HG02763 (cell line): ENCODE measurements around the gene DIPK1B.
A peak's percentile ranks its signal among the peaks of the same experiment; 100 is the strongest.

Source experiments
- ATAC-seq: cut with Tn5 transposase; IDR thresholded peaks from one replicate; pipeline ENCODE4 v1.9.1; 2021; ENCODE audit warnings: mild to moderate bottlenecking, moderate library complexity; ENCODE audit not compliant: unreplicated experiment

The DIPK1B gene

DNA sequence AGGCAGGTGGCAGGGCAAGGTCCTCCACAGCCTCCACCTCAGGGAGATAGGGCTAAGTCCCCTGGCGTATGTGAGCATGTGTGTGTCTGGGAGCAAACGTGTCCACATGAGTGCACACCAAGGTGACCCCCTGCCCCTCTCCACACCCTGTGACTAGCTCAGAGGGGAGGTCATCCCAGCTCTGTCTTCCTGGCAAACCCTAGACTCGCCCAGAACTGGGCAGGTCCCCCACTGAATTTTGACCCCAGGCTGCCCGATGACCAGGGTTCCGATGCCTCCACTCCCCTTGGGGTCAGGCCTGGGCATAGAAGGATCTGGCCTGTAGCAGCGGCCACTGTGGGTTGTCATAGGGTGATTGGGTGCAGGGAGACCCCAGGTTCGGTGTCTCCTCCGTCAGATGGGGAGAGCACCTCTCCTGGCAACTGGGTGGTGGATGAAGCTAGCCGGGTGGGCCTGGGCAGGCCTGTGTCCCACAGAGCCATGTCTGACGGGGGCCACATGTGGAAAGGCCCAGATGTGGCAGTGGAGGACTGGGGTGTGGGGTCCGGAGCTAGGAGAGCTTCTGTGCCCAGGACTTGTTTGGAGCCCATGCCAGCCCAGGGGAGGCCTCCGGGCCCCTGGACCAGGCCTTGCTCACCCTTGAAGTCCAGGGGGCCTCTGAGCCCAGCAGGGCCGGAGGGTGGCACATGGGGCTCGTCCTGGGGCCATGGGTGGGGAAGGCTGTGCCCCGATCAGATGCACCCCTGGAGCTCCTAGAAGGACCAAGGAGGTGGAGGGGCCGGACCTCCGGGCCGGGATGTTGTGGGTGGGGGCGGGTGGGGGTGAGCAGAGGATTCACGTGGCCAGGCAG is 6.2 kb downstream of the DIPK1B start:
- ATAC-seq: no peak

DNA sequence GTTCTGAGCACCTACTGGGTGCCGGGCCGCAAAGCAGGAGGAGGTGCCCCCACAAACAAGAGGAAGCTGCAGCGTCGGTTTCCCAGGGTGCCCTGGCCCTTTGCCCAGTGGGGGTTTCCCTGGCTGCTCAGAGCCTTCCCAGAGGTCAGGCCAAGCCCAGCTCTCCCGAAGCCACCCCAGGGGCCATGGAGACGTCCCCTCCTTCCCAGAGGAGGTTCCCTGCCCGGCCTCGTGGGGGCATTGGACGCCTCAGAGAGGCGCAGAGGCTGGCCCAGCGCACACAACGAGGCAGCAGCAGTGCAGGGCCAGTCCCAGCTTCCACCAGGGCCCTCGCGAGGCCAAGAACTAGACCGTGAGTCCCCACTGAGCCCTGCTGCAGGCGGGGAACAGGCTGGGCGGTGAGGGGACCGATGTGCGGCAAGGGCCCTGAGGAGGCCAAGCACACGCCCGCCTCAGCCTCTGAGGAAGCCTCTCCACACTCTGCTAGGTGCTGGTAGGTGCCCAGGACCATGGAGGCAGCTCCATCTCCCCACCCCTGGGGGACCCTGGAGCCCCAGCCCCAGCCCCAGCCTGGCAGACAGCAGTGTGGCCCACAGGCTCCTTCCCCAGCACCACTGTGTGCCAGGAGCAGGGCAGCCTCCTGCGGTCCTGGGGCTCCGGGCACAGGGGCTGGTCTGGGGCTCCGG is 7.0 kb downstream of the DIPK1B start:
- no peak for ATAC-seq

DNA sequence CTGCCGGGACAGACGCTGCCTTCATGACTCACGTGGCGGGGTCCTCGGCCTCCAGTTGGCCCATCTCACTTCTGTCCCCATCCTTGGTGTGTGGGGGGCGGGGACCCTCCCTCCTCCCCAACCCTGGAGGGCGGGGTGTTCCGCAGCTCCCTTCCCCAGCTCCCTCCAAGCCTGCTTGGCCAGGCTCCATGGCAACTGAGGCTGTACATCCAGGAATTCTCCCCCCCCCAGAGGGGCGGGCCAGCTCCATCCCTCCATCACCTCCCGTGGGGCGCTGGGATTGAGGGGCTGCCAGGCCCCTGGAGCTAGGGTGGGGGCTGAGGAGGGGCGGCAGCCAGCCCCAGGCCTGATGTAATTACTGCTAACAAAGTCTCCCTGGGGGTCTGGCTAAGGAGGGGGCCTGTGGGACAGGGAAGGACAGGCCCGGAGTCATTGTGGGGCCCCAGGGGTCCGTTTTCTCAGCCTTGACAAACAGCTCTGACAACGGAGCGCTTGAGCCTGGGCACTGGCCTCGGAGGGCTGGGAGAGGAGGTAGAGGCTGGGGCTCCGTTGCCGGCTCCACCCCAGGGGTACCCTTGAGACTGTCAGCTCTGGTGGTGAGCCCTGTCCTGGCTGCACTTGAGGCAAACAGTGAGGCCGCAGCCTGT is 8.0 kb downstream of the DIPK1B start:
- no peak for ATAC-seq

DNA sequence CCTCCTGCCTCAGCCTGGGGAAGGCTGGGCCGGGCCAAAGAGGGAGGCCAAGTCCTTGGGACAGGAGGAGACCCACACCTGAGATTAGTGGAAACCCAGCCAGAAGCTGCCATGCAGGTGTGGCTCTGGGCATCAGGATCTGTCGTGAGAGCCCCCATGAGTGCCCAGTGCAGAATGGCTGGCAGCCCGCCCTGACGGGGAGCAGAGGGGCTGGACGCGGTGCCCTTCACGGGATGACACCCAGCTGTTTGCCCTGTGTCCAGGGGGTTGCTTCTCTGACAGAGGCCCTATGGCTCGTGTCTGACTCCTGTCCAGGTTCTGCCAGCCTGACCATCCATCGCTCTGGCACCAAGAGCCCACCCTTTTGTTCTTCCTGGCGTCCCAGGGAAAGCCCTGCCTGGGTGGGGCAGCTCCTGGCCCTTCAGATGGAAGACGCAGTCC is 8.5 kb downstream of the DIPK1B start:
- ATAC-seq: no peak

DNA sequence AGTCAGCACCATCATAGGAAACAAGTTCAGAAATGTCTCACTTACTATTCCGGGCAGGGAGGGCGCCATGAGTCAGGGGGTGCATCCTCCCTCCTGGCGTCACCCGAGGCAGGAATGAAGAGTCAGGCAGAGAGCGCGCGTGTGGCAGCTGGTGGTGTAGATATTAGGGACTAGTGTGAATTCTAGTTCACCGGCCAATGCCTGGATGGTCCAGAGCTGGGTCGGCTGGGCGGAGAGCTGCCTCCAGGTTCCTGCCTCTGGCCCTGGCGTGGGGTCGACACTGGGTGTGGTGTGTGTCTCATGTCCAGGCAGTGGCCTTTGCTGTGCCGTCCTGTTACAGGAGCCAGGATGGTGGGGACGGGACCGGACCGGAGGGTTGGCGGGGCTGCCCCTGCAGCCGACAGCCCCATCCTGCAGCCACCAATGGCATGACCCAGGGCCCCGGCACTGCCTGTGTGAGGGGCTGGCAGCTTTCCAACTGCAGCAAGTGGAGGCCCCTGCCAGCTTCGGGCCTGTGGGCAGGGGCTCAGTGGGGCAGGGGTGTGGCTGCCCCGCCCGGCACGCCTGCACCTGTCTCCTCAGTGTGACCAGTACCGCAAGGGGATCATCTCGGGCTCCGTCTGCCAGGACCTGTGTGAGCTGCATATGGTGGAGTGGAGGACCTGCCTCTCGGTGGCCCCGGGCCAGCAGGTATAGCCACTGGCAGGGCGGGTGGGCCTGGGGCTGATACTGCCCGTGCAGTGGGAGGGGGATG is 9.1 kb downstream of the DIPK1B start:
- ATAC-seq: no peak

DNA sequence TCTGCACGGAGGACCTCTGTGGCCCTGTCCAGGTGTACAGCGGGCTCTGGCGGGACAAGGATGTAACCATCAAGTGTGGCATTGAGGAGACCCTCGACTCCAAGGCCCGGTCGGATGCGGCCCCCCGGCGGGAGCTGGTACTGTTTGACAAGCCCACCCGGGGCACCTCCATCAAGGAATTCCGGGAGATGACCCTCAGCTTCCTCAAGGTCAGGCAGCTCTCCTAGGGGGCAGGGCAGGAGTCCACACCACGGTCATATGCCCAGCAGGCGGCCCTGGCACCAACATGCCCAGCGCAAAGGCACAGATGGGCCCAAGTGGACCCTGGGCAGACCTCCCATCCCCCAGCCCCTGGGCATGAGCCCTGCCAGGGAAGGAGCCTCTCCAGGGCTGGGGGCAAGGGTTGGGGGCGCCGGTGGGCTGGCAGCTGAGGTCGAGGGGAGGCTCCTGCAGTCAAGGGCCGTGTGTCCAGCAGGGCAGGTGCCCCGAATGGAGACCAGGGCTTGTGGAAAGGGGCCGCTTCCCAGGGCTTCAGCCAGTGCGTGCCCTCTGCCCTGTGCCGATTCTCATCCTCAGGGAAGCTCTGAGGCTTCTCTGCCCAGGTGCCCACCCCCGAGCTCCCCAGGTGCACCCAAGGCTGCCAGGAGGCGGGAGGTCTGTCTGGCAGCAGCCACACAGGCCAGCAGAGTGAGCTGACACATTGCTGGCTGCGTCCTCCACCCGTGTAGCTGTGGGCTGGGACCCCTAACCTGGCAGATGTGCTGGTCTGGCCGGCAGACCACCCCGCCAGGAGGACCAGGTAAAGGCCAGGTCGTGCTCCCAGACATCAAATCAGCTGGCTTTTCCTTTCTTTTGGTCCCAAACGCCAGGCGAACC is 10.0 kb downstream of the DIPK1B start:
- no peak for ATAC-seq

DNA sequence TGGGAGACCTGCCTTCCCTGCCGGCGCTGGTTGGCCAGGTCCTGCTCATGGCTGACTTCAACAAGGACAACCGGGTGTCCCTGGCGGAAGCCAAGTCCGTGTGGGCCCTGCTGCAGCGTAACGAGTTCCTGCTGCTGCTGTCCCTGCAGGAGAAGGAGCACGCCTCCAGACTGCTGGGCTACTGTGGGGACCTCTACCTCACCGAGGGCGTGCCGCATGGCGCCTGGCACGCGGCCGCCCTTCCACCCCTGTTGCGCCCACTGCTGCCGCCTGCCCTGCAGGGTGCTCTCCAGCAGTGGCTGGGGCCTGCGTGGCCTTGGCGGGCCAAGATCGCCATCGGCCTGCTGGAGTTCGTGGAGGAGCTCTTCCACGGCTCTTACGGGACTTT is 10.6 kb downstream of the DIPK1B start:
- no peak for ATAC-seq

DNA sequence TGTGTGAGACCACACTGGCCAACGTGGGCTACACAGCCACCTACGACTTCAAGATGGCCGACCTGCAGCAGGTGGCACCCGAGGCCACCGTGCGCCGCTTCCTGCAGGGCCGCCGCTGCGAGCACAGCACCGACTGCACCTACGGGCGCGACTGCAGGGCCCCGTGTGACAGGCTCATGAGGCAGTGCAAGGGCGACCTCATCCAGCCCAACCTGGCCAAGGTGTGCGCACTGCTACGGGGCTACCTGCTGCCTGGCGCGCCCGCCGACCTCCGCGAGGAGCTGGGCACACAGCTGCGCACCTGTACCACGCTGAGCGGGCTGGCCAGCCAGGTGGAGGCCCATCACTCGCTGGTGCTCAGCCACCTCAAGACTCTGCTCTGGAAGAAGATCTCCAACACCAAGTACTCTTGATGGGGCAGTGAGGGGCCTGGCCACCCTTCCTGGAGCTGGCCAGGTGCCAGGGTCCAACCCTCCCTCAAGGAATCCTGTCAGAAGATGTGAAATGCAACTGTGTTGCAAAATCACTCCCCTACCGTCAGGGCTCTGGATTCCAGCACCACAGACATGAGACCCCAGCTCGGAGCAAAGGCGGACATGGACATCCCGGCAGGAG is 11.1 kb downstream of the DIPK1B start:
- no peak for ATAC-seq

DNA sequence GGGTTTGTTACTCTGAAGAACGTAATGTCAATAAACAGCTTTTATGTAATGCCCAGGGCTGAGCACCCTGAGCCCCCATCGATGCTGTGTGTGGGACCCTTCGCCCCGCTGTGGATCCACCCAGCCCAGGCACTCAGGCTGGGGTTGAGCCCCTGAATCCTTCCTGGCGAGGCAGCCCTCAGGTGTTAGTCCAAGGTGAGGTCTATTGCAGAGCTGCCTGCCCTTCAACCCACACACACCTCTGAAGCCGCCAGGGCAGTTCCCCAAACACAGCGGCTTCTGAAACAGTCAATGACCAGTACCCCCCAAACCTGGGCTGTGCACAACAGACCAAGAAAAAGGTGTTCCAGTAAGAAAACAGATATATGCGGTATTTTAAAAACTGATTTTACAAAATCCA is 11.6 kb downstream of the DIPK1B start:
- ATAC-seq: no peak

DNA sequence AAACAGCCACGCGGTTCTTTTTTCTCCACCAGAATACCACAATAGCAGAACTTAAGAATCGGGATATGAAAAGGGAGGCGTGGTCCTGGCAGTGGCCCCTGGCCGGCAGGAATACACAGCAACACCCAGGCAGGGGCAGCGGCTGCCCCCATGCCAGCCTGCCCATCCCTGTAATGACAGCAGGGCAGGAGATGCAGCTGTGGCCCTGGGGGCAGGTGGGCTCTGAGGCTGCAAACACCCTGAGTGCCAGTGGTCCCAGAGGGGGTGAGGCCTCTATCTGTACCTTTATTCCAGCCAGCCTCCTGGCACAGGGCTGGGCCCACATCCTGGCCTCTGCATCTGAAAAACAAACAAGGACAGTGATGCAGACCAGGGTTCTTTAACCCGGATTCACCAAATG is 12.4 kb downstream of the DIPK1B start:
- no peak for ATAC-seq

DNA sequence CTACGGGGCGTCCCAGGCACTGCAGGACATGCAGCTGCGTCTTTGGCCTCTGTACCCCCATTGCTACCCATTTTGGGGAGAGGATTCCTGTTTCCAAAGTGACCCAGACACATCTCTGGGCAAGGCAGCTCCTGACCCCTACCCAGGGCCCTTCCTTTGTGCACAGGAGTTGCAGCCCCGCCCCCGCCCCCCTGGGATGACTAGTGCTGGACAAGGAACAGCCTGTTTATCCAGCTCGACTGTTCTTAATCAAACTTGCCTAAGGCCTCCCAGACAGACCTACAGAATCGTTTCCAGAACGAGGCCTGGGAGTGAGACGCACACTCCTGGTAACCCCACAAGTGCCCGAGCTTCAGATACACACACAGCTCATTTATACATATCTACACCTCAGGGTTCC is 13.2 kb downstream of the DIPK1B start:
- ATAC-seq: no peak

DNA sequence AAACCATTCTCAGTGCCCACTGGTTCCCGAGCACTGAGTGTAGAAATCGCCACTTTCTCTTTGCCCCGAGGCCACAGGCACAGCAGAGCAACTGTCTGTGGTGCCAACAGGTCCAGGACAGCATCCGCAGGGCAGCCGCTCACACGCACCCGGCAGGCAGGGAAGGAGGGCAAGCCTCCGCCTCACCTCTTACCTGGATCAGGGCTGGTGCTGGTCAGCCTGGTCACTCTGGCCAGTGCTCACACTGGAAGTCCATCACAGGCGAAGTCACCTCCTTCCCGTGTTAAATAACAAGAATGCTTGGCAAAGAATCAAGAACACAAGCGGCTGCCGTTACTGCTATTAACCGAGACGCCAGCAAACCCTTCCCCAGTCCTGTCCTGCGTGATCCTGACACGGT is 13.7 kb downstream of the DIPK1B start:
- ATAC-seq: no peak

DNA sequence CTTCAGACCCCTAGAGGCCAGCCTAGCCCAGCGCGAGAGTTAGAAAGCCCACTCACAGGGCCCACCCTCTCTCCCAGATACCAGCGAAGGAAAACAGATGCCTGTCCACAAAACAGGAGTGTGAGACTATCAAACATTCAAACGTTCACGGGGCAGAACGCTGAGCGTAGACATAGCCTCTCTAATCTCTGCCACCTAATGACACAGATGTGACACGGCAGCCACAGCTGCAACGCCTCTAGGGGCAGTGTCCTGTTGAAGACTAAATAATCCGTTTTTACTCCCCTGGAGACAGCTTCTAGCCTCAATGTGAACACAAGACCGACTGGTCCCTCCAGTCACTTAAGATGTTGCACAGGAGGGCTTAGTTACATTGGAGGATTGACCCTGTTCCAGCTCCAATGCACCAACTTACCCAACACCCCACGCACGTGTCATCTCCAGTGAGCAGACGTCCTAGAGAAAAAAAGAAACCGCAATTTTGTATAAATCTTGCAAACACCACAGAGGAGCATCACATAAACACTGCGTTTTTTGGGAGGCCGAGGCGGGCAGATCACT is 14.3 kb downstream of the DIPK1B start:
- no peak for ATAC-seq

DNA sequence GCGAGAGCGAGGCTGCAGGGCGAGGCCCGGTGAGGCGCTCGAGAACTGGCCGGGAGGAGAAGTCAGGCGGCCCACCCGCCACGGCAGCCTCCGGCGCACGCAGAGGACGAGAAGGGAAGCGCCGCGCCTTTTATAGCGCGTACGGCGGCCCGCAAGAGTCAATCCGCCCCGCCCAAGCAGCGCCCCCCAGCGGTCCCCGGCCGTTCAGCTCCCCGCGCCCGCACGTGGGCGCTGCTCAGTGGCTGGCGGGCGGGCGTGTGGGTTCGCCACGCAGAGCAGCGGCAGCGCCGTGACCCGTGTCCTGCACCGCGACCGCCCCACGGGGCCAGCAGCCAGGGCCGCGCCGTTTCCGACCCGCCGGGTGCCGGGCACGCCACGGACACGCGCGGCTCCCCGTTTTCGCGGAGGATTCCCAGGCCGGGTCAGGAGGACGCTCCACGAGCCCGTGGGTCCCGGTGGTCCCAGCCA is 15.7 kb downstream of the DIPK1B start:
- peak; percentile 76 for ATAC-seq

DNA sequence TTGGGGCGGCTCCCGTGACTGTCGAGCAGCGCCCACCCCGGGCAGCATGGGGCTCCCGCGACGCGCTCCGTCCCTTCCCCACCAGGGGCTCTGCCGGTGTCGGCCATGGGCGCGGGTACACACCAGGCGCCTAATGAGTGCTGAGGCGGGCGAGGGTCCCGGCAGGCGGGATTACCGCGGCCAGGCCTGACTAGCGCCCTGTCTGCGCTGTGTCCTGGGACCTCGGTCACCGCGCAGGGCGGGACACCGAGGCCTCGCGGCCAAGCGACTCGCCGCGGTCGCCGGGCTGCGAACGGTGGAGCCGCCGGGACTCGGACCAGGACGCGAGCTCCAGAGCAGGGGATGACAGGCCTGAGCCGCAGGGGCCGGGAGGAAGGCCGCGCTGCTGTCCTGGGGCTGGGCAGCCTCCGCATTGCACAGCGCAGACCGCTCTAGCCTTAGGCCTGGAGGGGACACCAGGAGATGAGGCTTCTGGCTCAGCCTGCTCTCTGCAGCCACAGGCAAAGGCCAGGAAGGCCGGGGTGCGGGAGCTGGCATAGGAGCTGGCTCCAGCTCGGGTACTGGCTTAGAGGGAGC is 16.3 kb downstream of the DIPK1B start:
- no peak for ATAC-seq

DNA sequence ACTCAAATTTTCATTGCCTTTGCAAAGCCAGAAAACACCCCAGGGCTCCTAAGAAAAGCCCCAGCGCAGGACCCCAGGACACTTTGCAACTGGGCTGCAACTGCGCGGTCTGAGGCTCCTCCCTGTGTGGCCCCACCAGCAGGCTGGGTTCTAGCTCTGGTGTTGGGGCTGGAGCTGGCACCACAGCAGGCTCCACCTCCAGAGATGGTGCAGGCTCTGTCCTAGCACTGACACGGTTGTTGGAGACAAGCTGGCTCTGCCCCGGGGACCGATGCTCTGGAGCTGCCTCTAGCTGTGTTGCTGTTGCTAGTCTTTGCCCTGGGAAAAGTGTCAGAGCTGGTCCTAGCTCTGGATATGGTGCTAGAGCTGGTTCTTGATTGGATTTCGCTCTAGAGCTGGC is 16.8 kb downstream of the DIPK1B start:
- no peak for ATAC-seq

DNA sequence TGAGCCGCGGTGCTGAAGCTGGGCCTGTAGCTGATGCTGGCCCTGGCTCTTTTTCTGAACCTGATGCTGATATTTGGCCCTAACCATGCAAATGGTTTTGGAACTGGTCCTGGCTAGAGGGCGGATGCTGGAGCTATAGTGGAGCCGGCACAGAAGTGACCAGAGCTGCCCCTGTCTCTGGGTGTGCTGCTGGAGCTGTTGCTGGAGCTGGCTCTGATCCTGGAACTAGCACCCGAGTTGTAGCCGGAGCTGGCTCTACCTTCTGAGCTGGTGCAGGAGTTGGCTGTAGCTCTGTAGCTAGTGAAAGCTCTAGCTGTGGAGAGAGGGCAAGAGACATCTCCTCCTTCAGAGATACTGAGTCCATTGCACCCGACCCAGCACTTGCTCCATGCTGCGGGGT is 17.6 kb downstream of the DIPK1B start:
- no peak for ATAC-seq

DNA sequence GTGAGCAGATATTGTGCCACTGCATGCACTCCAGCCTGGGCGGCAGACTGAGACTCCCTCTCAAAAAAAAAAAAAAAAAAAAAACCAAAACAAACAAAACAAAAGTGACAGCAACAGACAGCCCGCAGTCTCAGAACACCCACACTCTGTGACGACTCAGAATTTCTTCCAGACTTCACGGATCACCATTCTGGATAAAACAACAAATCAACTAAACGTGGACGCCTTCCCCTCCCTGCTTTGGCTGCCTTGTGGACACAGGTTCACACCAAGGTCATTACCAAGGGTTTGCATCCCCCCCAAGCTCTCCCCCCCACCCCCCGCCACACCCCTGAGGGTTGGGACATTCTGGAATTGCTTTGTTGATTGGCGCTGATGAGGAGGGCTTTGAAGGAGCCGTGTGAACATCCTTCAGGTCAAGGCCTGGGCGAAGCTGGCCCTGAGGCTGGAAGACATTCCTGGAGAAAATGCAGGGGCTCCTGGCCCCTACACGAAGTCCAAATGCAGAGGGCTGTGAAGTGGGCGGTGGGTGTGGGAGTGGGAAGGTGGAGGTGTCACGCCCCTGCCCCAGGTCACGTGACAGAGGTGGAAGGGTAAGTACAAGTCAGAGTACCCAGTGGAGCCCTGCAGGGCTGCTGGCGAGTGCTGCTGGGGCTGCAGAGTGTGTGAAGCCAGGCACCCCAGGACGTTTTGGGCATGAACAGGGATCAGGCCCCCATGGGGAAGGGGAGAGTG is 20.2 kb downstream of the DIPK1B start:
- ATAC-seq: no peak
